HG03045 (cell line): Measurements from ENCODE around the gene TNFRSF13B.

Experiments
- ATAC-seq: cut with Tn5 transposase; IDR thresholded peaks from one replicate; pipeline ENCODE4 v1.9.1; 2021; ENCODE audit warnings: mild to moderate bottlenecking, moderate library complexity; ENCODE audit not compliant: unreplicated experiment

TNFRSF13B gene

GRCh38 chr17:16939606-16940115 is 32.3 kb downstream of the TNFRSF13B start:
- ATAC-seq: no peak

GRCh38 chr17:16939208-16939576 is 32.7 kb downstream of the TNFRSF13B start:
- no peak for ATAC-seq

DNA sequence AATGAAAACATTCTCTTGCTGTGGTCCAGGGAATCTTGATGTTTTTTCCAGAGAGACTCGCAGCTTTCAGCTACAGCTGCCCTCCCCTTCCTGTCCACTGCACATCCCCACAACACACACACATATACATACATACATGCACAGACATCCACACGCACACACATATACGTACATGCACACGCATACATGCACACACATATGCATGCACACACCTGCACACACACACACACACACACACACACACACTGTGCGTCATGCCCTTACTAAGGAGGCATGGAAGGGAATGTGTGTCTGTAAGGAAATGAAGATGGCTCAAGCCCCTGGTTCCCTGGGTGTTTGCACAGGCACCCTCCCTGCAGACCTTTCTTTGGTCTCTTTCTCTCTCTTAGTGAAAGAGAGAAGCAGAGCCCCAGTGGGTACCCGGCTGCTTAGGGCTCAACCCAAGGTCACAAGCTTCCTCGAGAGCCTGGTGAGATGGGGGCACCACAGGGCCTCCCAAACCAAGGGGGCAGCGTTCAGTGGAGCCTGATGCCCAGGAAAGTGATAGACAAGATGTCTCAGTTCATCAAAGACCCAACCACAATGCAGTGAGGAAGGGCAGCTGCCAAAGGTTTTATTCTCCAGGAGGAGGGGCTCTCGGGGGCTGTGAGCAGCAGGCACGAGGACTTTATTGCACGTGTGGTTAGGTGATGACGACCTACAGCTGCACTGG is 33.3 kb downstream of the TNFRSF13B start:
- no peak for ATAC-seq

- ATAC-seq: no peak
Observed at GRCh38 chr17:16938031-16938430, 33.9 kb downstream of the TNFRSF13B start.

GRCh38 chr17:16937431-16937830 is 34.5 kb downstream of the TNFRSF13B start:
- no peak for ATAC-seq

- no peak for ATAC-seq
Observed at GRCh38 chr17:16936536-16937310, 35.2 kb downstream of the TNFRSF13B start.

- no peak for ATAC-seq
Observed at GRCh38 chr17:16935786-16936185, 36.1 kb downstream of the TNFRSF13B start.

DNA sequence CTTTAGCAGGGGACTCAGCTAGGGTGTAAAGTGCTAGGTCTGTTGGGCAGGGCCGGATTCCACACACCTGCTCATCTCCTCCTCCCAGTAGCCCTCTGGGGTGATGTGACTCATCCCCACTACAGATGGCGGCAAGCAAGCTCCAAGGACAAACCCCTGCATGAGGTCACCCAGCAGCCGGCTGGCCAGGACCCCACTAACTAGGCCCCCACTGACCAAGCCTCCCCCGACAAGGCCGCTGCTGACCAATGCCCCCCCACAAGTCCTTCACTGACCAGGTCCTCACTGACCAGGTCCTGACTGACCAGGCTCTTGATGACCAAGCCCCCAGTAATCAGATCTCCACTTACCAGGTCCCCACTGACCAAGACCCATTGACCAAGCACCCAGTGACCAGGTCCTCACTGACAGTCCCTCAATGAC is 36.7 kb downstream of the TNFRSF13B start:
- no peak for ATAC-seq

GRCh38 chr17:16934836-16935235 is 37.1 kb downstream of the TNFRSF13B start:
- no peak for ATAC-seq

DNA sequence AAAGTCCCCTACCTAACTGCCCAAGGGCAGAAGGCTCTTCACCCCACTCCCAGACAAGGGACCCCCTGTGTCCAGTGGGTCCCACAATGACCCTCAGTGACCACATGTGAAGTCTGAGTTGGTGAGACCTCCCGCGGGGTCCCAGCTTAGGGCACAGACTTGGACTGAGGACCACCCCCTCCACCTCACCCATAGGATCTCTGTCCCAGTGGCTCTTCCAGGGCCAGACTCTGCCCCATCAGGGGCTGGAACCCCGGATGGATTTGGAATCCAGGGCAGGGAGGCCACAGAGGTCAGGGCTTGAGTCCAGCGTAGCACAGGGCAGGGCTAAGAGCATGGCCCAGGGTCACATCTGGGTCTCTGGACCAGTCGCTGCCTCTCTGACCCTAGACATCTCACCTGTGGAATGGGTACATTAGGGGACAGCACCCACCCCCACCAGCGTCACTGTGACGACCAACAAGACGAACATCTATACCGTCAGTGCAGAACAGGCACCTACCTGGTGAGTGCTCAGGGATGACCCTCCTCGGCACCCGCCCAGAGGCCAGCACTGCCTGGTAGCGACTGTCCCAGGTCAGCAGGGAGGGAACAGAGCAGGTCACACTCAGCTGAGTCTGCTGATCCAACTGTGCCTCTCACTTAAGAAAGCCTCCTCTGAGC is 37.7 kb downstream of the TNFRSF13B start:
- ATAC-seq: no peak

GRCh38 chr17:16933317-16934132 is 38.4 kb downstream of the TNFRSF13B start:
- ATAC-seq: no peak

DNA sequence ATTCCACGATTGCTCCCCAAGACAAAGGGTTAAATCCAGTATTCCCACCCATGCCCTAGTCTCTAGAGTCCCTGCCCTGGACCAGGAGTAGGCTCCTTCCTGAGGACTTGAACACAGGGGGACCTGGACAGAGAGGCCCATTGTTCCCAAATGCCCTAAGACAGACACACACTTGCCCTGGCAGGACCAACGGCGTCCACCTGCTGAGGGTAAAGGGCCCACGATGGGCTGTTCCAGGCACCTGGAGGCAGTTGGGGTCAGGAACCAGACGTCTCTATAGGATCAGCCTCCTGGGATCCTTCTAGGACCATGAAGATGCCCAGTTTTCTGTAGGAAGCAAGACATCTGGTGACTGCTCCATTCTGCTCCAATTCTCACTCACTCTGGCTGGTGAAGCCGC is 39.3 kb downstream of the TNFRSF13B start:
- no peak for ATAC-seq

- ATAC-seq: no peak
Observed at GRCh38 chr17:16932156-16932555, 39.8 kb downstream of the TNFRSF13B start.

GRCh38 chr17:16931318-16932060 is 40.4 kb downstream of the TNFRSF13B start:
- no peak for ATAC-seq

- ATAC-seq: no peak
Observed at GRCh38 chr17:16930571-16931317, 41.2 kb downstream of the TNFRSF13B start.

DNA sequence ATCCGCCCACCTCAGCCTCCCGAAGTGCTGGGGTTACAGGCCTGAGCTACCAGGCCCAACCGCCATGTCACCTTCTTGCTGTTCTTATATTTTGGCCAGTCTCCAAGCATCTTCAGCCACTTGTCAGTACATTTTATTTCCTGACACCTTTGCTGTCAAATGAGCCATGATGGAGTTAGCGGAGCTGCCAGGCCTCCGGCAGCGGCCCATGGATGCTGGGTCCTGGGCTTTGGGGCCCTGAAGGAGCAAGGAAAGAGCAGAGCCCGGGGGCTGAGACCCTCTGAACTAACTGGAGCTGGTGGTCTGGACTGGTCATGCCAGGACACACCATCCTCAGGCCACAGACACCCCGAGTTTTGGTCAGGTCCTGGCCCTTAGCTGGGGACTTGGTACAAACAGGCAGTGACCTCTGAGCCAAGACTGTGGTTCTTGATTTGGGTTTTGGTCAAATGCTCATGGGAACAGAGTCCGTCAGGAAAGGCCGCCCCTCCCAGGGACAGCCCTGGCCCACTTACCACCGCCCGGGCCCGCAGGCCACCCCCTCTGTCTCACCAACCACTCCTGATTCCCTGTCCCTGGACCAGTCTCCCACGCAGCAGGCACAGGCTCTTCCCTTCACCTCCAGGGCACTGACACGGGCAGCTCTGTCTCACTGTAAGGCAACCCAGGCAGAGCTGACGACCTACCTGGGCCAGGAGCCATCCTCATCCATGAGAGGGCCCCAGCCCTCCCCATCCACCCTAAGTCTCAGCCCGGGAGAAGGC is 42.0 kb downstream of the TNFRSF13B start:
- no peak for ATAC-seq

GRCh38 chr17:16929035-16929680 is 42.8 kb downstream of the TNFRSF13B start:
- ATAC-seq: no peak

DNA sequence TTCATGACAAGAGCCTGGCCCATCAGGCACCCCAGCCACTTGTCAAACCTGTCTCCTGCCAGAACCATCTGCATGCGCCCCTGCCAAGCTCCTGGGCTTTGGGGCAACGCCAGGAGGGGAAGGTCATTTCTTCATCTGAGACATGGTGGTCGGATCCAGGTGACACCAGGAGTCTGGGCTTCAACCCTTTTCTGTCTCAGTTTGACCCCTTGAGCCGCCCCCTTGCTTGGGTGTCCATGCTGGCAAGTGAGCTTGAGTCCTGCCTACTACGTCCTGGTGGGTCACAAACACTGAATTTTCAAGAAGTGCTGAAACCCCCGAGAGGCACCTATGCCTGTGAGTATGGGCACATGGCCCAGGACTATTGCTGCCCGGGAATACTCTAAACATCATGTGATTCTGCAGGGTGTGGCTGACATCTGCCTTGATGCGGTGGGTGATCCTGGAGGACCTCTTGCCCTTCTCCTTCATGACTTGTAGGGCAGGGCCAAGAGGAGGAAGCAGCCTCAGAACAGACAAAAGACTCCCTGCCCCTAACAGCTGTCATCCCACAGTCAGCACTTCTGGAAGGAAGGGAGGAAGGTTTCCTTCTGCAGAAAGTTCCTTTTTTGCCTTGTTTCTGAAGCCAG is 43.4 kb downstream of the TNFRSF13B start:
- no peak for ATAC-seq
